ENCODE data around the gene ITGA4. TPM values are rescaled to one million over a fixed set of nuclear protein-coding genes. Genes with fewer than 3 reads are reported as not detected.

ITGA4 gene
- total RNA-seq, 1 experiment from 2014 or later: not detected

DNA sequence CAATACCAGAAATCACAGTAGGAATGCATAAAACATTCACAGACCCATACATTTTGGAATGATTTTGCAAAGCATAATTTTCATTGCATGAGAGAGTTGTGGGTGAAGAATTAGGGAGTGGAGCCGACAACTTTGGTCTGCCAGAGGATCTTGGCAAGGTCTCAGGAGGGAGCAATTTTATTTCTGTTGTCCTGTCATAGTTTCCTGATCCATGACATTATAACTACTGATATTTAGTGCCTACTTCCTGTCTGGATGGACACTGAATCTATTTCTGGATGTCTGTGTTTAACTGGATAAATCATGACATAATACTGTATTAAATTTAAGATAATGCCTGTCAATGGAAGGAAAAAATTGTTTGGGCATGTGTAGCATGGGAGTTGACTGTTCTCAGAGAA, 2.4 kb downstream of the ITGA4 start:
- ChIA-PET CTCF (no interaction called here), POLR2A (no interaction called here)
- Histone ChIP-seq H3K4me1 (no peaks in the 10 kb centered on the region), H3K4me3 (ENCODE audit: low read depth, low read length) (no peak overlapping the region), H3K27me3 (replicated peaks; ENCODE audit: control insufficient read depth, insufficient read depth, low read length) (no peaks in the 10 kb centered on the region), H3K9me3 (no peaks in the 10 kb centered on the region), H3K36me3 (ENCODE audit: control insufficient read depth, insufficient read depth, low read length) (no peaks in the 10 kb centered on the region)
- no TSS peak for BruUV-seq (replicated peaks)
- intact Hi-C loops (cut with micrococcal nuclease; ENCODE audit: unreplicated experiment): loop anchor here (10.0 kb wide), 1 partner anchor 135 kb away; no protein-coding TSS in a partner anchor
- H3K27ac Mint-ChIP-seq (ENCODE audit: unreplicated experiment): no peak overlapping the region
- no peak for DNase-seq
- no peaks in the 10 kb centered on the region for H3K9me3 Mint-ChIP-seq (ENCODE audit: unreplicated experiment)
- H3K4me1 Mint-ChIP-seq (ENCODE audit: low read depth, unreplicated experiment): no peaks in the 10 kb centered on the region
- H3K27me3 Mint-ChIP-seq (ENCODE audit: insufficient read depth, unreplicated experiment): peaks cover 19% of the 10 kb centered on the region
- TF ChIP-seq, protein P1, sequence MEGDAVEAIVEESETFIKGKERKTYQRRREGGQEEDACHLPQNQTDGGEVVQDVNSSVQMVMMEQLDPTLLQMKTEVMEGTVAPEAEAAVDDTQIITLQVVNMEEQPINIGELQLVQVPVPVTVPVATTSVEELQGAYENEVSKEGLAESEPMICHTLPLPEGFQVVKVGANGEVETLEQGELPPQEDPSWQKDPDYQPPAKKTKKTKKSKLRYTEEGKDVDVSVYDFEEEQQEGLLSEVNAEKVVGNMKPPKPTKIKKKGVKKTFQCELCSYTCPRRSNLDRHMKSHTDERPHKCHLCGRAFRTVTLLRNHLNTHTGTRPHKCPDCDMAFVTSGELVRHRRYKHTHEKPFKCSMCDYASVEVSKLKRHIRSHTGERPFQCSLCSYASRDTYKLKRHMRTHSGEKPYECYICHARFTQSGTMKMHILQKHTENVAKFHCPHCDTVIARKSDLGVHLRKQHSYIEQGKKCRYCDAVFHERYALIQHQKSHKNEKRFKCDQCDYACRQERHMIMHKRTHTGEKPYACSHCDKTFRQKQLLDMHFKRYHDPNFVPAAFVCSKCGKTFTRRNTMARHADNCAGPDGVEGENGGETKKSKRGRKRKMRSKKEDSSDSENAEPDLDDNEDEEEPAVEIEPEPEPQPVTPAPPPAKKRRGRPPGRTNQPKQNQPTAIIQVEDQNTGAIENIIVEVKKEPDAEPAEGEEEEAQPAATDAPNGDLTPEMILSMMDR (IDR thresholded peaks at IDR 0.05; ENCODE audit: insufficient read depth in 1 of 2, low read depth in 1 of 2, low read length in 1 of 2, severe bottlenecking in 1 of 2, unreplicated experiment in 1 of 2): no peak
- H3K36me3 Mint-ChIP-seq (ENCODE audit: insufficient read depth, unreplicated experiment): no peaks in the 10 kb centered on the region
- no peak overlapping the region for H3K4me3 Mint-ChIP-seq (ENCODE audit: unreplicated experiment)

DNA sequence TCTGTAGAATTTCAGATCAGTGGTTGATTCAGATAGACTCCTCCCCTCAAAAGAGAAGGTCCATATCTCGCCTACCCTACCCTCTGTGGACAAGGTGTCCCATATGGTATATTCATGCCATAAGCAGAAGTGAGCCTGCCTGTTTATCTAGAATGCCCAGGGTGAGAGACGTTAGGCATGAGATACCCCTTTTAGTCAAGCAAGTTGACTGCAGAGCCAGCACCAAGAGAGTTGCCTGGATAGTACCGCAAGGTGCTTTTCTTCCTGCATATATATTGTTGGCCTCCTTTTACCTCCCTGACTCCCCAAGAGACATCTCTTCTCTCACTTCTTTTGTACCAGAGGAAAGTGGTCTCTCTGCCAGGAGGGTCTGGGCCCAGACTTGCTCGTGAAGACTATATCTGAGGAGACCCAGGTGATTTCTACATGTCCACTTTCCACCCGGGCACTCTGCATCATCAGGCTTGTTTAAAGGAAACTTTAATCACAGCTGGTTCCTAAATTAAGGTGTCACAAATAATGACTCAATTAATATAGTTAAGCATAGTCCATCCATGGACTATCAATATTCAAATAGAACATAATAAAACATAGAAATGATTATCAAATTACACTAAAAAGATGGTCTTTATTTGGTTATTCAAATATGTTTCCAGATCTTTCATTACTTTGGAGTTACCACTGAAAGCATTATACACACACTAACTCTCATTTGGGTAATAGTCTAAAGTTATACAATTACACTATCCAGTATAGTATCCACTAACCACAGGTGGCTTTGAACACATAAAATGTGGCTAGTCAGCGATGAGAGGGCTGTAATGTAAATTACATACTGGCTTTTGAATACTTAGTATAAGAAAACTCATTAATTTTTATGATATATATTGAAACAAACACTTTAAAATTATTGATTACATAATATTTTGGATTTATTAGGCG, 4.1 kb downstream of the ITGA4 start:
- Mint-ChIP-seq H3K4me1 (ENCODE audit: low read depth, unreplicated experiment) (no peaks in the 10 kb centered on the region), H3K27me3 (ENCODE audit: insufficient read depth, unreplicated experiment) (peaks cover 16% of the 10 kb centered on the region), H3K4me3 (ENCODE audit: unreplicated experiment) (no peak overlapping the region), H3K9me3 (ENCODE audit: unreplicated experiment) (no peaks in the 10 kb centered on the region), H3K36me3 (ENCODE audit: insufficient read depth, unreplicated experiment) (no peaks in the 10 kb centered on the region), H3K27ac (ENCODE audit: unreplicated experiment) (no peak overlapping the region)
- Histone ChIP-seq H3K9me3 (no peaks in the 10 kb centered on the region), H3K27me3 (replicated peaks; ENCODE audit: control insufficient read depth, insufficient read depth, low read length) (no peaks in the 10 kb centered on the region), H3K4me1 (no peaks in the 10 kb centered on the region), H3K4me3 (ENCODE audit: low read depth, low read length) (no peak overlapping the region), H3K36me3 (ENCODE audit: control insufficient read depth, insufficient read depth, low read length) (no peaks in the 10 kb centered on the region)
- TF ChIP-seq, protein P1 (IDR thresholded peaks at IDR 0.05; ENCODE audit: insufficient read depth in 1 of 2, low read depth in 1 of 2, low read length in 1 of 2, severe bottlenecking in 1 of 2, unreplicated experiment in 1 of 2): no peak
- ChIA-PET POLR2A (no interaction called here), CTCF (no interaction called here)
- no peak for DNase-seq
- intact Hi-C loops (cut with micrococcal nuclease; ENCODE audit: unreplicated experiment): loop anchor here (10.0 kb wide), 1 partner anchor 137 kb away; no protein-coding TSS in a partner anchor
- no TSS peak for BruUV-seq (replicated peaks)

DNA sequence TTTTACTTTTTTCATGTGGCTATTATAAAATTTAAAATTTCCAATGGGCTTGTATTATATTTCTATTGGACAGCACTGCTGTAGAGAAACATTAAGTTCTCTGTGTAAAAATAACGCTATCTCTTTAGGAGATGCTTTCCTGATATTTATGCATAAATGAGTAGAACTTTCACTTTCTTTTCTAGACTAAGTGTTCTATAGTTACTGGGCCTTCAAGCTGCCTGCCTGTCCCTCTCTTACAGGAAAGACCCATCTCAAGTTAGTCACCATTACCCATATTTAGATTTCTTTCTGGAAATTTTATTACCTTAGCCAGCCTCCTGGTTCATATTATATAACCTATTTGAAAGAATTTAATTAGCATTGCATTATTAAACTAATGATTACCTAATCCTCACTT, 4.8 kb downstream of the ITGA4 start:
- no peaks in the 10 kb centered on the region for H3K9me3 Mint-ChIP-seq (ENCODE audit: unreplicated experiment)
- no peaks in the 10 kb centered on the region for H3K4me1 ChIP-seq
- DNase-seq: no peak
- ChIA-PET CTCF (no interaction called here), POLR2A (no interaction called here)
- intact Hi-C loops (cut with micrococcal nuclease; ENCODE audit: unreplicated experiment): loop anchor here (10.0 kb wide), 1 partner anchor 137 kb away; no protein-coding TSS in a partner anchor
- TF ChIP-seq, protein P1 (IDR thresholded peaks at IDR 0.05; ENCODE audit: insufficient read depth in 1 of 2, low read depth in 1 of 2, low read length in 1 of 2, severe bottlenecking in 1 of 2, unreplicated experiment in 1 of 2): no peak
- no peaks in the 10 kb centered on the region for H3K36me3 ChIP-seq (ENCODE audit: control insufficient read depth, insufficient read depth, low read length)
- H3K27me3 Mint-ChIP-seq (ENCODE audit: insufficient read depth, unreplicated experiment): peaks cover 16% of the 10 kb centered on the region
- no peak overlapping the region for H3K27ac Mint-ChIP-seq (ENCODE audit: unreplicated experiment)
- no peaks in the 10 kb centered on the region for H3K27me3 ChIP-seq (replicated peaks; ENCODE audit: control insufficient read depth, insufficient read depth, low read length)
- H3K4me3 ChIP-seq (ENCODE audit: low read depth, low read length): no peak overlapping the region
- no peaks in the 10 kb centered on the region for H3K4me1 Mint-ChIP-seq (ENCODE audit: low read depth, unreplicated experiment)
- BruUV-seq (replicated peaks): no TSS peak
- H3K36me3 Mint-ChIP-seq (ENCODE audit: insufficient read depth, unreplicated experiment): no peaks in the 10 kb centered on the region
- no peak overlapping the region for H3K4me3 Mint-ChIP-seq (ENCODE audit: unreplicated experiment)
- H3K9me3 ChIP-seq: no peaks in the 10 kb centered on the region

Measured in Caco-2 (cell line).